Esophagus (tissue), 2 donors: Measurements from ENCODE around the gene SORCS2. TPM values are rescaled to one million over a fixed set of nuclear protein-coding genes. Genes with fewer than 3 reads are reported as not detected.

Experiments used
- H3K27ac ChIP-seq, 2 donors: one replicate each; pipeline ENCODE4 v1.5.1; 2013; ENCODE audit warnings: low read depth in 2 of 2, mild to moderate bottlenecking in 2 of 2, inconsistent platforms in 1 of 2, low read length in 1 of 2, moderate library complexity in 1 of 2
- H3K27me3 ChIP-seq, 2 donors: one replicate each; pipeline ENCODE4 v1.6.1; 2013; ENCODE audit warnings: low read length in 2 of 2, control low read depth in 1 of 2, mild to moderate bottlenecking in 1 of 2; ENCODE audit not compliant: insufficient read depth in 2 of 2, control insufficient read depth in 1 of 2
- H3K36me3 ChIP-seq, 2 donors: one replicate each; pipeline ENCODE4 v1.6.1; 2013; ENCODE audit warnings: low read length in 1 of 2; ENCODE audit not compliant: control insufficient read depth in 2 of 2, insufficient read depth in 2 of 2
- H3K4me1 ChIP-seq, 2 donors: one replicate each; pipeline ENCODE4 v1.6.1; 2013; ENCODE audit warnings: low read length in 1 of 2; ENCODE audit not compliant: control insufficient read depth in 2 of 2, insufficient read depth in 2 of 2
- H3K4me3 ChIP-seq, 2 donors: one replicate each; pipeline ENCODE4 v1.5.1; 2013; ENCODE audit warnings: low read length in 2 of 2, mild to moderate bottlenecking in 2 of 2, low read depth in 1 of 2, moderate library complexity in 1 of 2
- H3K9me3 ChIP-seq, 2 donors: one replicate each; pipeline ENCODE4 v1.6.1; 2013; ENCODE audit warnings: mild to moderate bottlenecking in 2 of 2, low read depth in 1 of 2, low read length in 1 of 2, moderate library complexity in 1 of 2; ENCODE audit not compliant: control insufficient read depth in 2 of 2, insufficient read depth in 1 of 2
- WGBS, 2 donors: extraction: QIAGEN DNeasy Blood & Tissue Kit; methylation state at CpG; one replicate each; pipeline ENCODE4 v1.1.7; 2013; 5-methylcytosine and 5-hydroxymethylcytosine counted together
- polyA plus RNA-seq, 2 donors: library from polyadenylated mRNA; stranded (reverse); fragments of 200-250 nt; gene quantifications; one replicate each; pipeline ENCODE4 v1.2.3, GENCODE V29; 2013
- donor health status: healthy with polysubstance abuse.
- donor health status: Bipolar disorder and iron deficiency.

SORCS2 gene
- polyA plus RNA-seq, 2 donors: 1.1 to 1.2 TPM

GRCh38 chr4:7472442-7473013 is 280.2 kb downstream of the SORCS2 start:
- Histone ChIP-seq H3K9me3 (no peaks in the 10 kb centered on the region), H3K27ac (no peak overlapping the region), H3K4me3 (no peak overlapping the region), H3K36me3 (no peaks in the 10 kb centered on the region), H3K27me3 (no peaks in the 10 kb centered on the region), H3K4me1 (no peaks in the 10 kb centered on the region)
- WGBS, 2 donors: 48 to 73% methylated on average over 19 of the region's 19 CpGs

GRCh38 chr4:7473081-7473480 is 280.7 kb downstream of the SORCS2 start:
- Histone ChIP-seq H3K27me3 (no peaks in the 10 kb centered on the region), H3K4me1 (no peaks in the 10 kb centered on the region), H3K4me3 (no peak overlapping the region), H3K9me3 (no peaks in the 10 kb centered on the region), H3K36me3 (no peaks in the 10 kb centered on the region), H3K27ac (no peak overlapping the region)
- WGBS, 2 donors: 68 to 71% methylated on average over 10 of the region's 10 CpGs

GRCh38 chr4:7474320-7474719 is 282.0 kb downstream of the SORCS2 start:
- Histone ChIP-seq H3K27me3 (no peaks in the 10 kb centered on the region), H3K27ac (no peak overlapping the region), H3K36me3 (no peaks in the 10 kb centered on the region), H3K4me3 (no peak overlapping the region), H3K4me1 (no peaks in the 10 kb centered on the region), H3K9me3 (no peaks in the 10 kb centered on the region)
- 79 to 86% methylated on average over 7 of the region's 7 CpGs for WGBS, 2 donors

DNA sequence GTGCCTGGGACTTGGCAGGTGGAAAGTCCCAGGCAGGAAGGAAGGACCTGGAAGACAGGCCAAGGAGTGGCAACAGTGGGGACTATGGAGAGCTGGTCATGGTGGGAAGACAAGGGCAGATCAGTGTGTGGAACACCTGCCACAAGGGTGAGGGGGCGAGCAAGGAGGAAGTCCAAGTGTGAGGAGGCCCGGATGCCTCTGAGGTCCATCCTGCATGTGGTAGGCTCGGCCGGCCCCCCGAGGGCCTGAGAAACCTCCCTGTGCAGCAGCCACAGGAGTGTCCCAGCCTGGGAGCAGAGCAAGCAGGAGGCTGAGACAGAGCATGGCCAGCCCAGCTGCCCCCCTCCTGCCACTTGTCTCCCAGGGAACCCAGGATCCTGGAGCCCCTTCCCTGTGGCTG is 282.9 kb downstream of the SORCS2 start:
- Histone ChIP-seq H3K9me3 (no peaks in the 10 kb centered on the region), H3K4me1 (no peaks in the 10 kb centered on the region), H3K4me3 (no peak overlapping the region), H3K36me3 (no peaks in the 10 kb centered on the region), H3K27me3 (no peaks in the 10 kb centered on the region), H3K27ac (no peak overlapping the region)
- 78 to 87% methylated on average over 5 of the region's 5 CpGs for WGBS, 2 donors

GRCh38 chr4:7476820-7477219 is 284.5 kb downstream of the SORCS2 start:
- Histone ChIP-seq H3K36me3 (no peaks in the 10 kb centered on the region), H3K9me3 (no peaks in the 10 kb centered on the region), H3K27ac (no peak overlapping the region), H3K4me3 (no peak overlapping the region), H3K4me1 (no peaks in the 10 kb centered on the region), H3K27me3 (no peaks in the 10 kb centered on the region)
- 67 to 77% methylated on average over 6 of the region's 6 CpGs for WGBS, 2 donors

GRCh38 chr4:7477695-7478094 is 285.4 kb downstream of the SORCS2 start:
- WGBS, 2 donors: 88 to 91% methylated on average over 7 of the region's 7 CpGs
- Histone ChIP-seq H3K4me3 (no peak overlapping the region), H3K36me3 (no peaks in the 10 kb centered on the region), H3K27ac (no peak overlapping the region), H3K4me1 (no peaks in the 10 kb centered on the region), H3K9me3 (no peaks in the 10 kb centered on the region), H3K27me3 (no peaks in the 10 kb centered on the region)

- H3K27me3 ChIP-seq: no peaks in the 10 kb centered on the region
- no peak overlapping the region for H3K27ac ChIP-seq
- no peaks in the 10 kb centered on the region for H3K4me1 ChIP-seq
- H3K9me3 ChIP-seq: no peaks in the 10 kb centered on the region
- WGBS, 2 donors: 73 to 81% methylated on average over 11 of the region's 11 CpGs
- no peaks in the 10 kb centered on the region for H3K36me3 ChIP-seq
- H3K4me3 ChIP-seq: no peak overlapping the region
Observed at GRCh38 chr4:7478665-7479064, 286.3 kb downstream of the SORCS2 start.

- Histone ChIP-seq H3K4me3 (no peak overlapping the region), H3K27ac (no peak overlapping the region), H3K4me1 (no peaks in the 10 kb centered on the region), H3K9me3 (no peaks in the 10 kb centered on the region), H3K36me3 (no peaks in the 10 kb centered on the region), H3K27me3 (no peaks in the 10 kb centered on the region)
- WGBS, 2 donors: 88% methylated on average over 16 of the region's 16 CpGs
Observed at GRCh38 chr4:7480423-7480822, 288.1 kb downstream of the SORCS2 start.

- H3K36me3 ChIP-seq: no peaks in the 10 kb centered on the region
- WGBS, 2 donors: 86% methylated on average over 14 of the region's 14 CpGs
- no peaks in the 10 kb centered on the region for H3K9me3 ChIP-seq
- H3K4me1 ChIP-seq: no peaks in the 10 kb centered on the region
- H3K4me3 ChIP-seq: no peak overlapping the region
- no peak overlapping the region for H3K27ac ChIP-seq
- H3K27me3 ChIP-seq: no peaks in the 10 kb centered on the region
Observed at GRCh38 chr4:7481227-7481626, 288.9 kb downstream of the SORCS2 start.

DNA sequence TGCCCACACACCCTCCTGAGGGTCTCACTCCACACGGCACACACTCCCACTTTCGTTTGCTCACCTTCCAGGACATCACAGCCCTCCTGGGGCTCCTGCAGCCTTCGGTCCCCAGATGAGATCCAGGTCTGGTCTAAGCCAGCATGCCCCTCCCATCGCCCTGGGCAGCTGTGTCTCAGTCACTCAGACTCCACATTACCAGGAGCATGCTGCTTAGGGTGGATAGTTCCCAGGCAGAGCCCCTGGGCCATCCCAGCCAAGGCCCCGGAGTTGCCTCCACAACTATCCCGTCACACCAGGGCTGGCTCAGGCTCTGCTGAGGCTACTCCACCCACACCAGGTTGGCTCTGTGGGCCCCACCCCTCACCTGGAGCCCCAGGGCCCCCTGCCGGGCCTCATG is 292.8 kb downstream of the SORCS2 start:
- Histone ChIP-seq H3K4me3 (no peak overlapping the region), H3K36me3 (no peaks in the 10 kb centered on the region), H3K9me3 (no peaks in the 10 kb centered on the region), H3K27me3 (no peaks in the 10 kb centered on the region), H3K4me1 (no peaks in the 10 kb centered on the region), H3K27ac (no peak overlapping the region)
- WGBS, 2 donors: 64 to 68% methylated on average over 7 of the region's 7 CpGs
